ENCODE results near the gene CCDC71L. TPM values are rescaled to one million over a fixed set of nuclear protein-coding genes. Genes with fewer than 3 reads are reported as not detected.

The CCDC71L gene
- polyA plus RNA-seq, 1 of the 3 experiments (the other 2 are of a cell fraction): 30.0 TPM

DNA sequence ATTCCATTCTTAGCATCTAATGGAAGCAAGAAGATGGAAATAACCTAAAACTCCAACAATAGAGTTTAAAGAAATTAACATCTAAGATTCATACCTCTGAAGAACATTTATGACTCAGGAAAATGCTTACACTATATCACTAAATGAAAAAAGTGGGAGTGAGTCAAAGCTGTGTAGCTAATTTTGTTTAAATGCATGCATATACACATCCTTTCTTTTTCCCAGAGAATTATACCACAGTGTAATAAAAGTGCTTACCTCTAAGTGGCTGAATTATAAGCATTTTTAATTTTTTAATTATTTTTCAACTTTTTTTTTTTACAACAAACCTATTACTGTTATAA, 44.3 kb downstream of the CCDC71L start:
- DNase-seq: no peak
- Histone ChIP-seq H4K20me1 (ENCODE audit: insufficient read depth) (no peaks in the 10 kb centered on the region), H3K9me2 (no peaks in the 10 kb centered on the region), H3K79me2 (ENCODE audit: insufficient read depth) (no peaks in the 10 kb centered on the region), H3K36me3 (replicated peaks in 1 of 2; ENCODE audit: control insufficient read depth in 1 of 2, insufficient read depth in 2 of 2, low read length in 1 of 2) (no peaks in the 10 kb centered on the region), H3K9me3 (peaks cover 5% of the 10 kb centered on the region; the same call in 1 of the 2 replicates), H3K27me3 (ENCODE audit: insufficient read depth) (no peaks in the 10 kb centered on the region), H3K27ac (ENCODE audit: low read depth in 2 of 2, low read length in 1 of 2) (no peak overlapping the region), H3K4me3 (ENCODE audit: low read depth in 2 of 2, low read length in 1 of 2) (no peak overlapping the region), H3K4me1 (ENCODE audit: control insufficient read depth in 1 of 2, insufficient read depth in 2 of 2, low read depth in 1 of 2, low read length in 1 of 2) (peaks cover 3 to 6% of the 10 kb centered on the region in 2 experiments; a peak in 2 of 4 replicates), H2AFZ (ENCODE audit: low read depth) (no peak overlapping the region; the same call in 1 of the 2 replicates), H3F3A (replicated peaks; ENCODE audit: insufficient read depth) (peaks cover 15% of the 10 kb centered on the region), H3K9ac (no peak overlapping the region), H3K4me2 (no peak overlapping the region)
- TF ChIP-seq TEAD4 (IDR thresholded peaks at IDR 0.05; ENCODE audit: borderline replicate concordance, insufficient read depth) (no peak), POLR2AphosphoS5 (IDR thresholded peaks at IDR 0.05; ENCODE audit: low read depth, low read length) (no peak), FOSL2 (IDR thresholded peaks at IDR 0.05; ENCODE audit: borderline replicate concordance, low read depth) (no peak), MXI1 (IDR thresholded peaks at IDR 0.05; ENCODE audit: low read depth, low read length) (no peak), EP300 (IDR thresholded peaks at IDR 0.05; ENCODE audit: borderline replicate concordance in 1 of 2, low read depth in 1 of 2, low read length in 1 of 2) (no peak), MEF2A (IDR thresholded peaks at IDR 0.05; ENCODE audit: borderline replicate concordance, low read depth) (no peak), YY1 (IDR thresholded peaks at IDR 0.05; ENCODE audit: low read depth) (no peak), ELF1 (IDR thresholded peaks at IDR 0.05) (no peak), FOXM1 (IDR thresholded peaks at IDR 0.05; ENCODE audit: low read depth) (no peak)
- TF ChIP-seq, protein P1, sequence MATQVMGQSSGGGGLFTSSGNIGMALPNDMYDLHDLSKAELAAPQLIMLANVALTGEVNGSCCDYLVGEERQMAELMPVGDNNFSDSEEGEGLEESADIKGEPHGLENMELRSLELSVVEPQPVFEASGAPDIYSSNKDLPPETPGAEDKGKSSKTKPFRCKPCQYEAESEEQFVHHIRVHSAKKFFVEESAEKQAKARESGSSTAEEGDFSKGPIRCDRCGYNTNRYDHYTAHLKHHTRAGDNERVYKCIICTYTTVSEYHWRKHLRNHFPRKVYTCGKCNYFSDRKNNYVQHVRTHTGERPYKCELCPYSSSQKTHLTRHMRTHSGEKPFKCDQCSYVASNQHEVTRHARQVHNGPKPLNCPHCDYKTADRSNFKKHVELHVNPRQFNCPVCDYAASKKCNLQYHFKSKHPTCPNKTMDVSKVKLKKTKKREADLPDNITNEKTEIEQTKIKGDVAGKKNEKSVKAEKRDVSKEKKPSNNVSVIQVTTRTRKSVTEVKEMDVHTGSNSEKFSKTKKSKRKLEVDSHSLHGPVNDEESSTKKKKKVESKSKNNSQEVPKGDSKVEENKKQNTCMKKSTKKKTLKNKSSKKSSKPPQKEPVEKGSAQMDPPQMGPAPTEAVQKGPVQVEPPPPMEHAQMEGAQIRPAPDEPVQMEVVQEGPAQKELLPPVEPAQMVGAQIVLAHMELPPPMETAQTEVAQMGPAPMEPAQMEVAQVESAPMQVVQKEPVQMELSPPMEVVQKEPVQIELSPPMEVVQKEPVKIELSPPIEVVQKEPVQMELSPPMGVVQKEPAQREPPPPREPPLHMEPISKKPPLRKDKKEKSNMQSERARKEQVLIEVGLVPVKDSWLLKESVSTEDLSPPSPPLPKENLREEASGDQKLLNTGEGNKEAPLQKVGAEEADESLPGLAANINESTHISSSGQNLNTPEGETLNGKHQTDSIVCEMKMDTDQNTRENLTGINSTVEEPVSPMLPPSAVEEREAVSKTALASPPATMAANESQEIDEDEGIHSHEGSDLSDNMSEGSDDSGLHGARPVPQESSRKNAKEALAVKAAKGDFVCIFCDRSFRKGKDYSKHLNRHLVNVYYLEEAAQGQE (IDR thresholded peaks at IDR 0.05; ENCODE audit: low read depth, low read length): no peak
- TF ChIP-seq, protein P2, sequence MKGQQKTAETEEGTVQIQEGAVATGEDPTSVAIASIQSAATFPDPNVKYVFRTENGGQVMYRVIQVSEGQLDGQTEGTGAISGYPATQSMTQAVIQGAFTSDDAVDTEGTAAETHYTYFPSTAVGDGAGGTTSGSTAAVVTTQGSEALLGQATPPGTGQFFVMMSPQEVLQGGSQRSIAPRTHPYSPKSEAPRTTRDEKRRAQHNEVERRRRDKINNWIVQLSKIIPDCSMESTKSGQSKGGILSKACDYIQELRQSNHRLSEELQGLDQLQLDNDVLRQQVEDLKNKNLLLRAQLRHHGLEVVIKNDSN (IDR thresholded peaks at IDR 0.05; ENCODE audit: borderline replicate concordance, low read depth): no peak
- TF ChIP-seq, protein P3, sequence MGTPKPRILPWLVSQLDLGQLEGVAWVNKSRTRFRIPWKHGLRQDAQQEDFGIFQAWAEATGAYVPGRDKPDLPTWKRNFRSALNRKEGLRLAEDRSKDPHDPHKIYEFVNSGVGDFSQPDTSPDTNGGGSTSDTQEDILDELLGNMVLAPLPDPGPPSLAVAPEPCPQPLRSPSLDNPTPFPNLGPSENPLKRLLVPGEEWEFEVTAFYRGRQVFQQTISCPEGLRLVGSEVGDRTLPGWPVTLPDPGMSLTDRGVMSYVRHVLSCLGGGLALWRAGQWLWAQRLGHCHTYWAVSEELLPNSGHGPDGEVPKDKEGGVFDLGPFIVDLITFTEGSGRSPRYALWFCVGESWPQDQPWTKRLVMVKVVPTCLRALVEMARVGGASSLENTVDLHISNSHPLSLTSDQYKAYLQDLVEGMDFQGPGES (IDR thresholded peaks at IDR 0.05; ENCODE audit: low read depth, low read length): no peak
- TF ChIP-seq, protein P4, sequence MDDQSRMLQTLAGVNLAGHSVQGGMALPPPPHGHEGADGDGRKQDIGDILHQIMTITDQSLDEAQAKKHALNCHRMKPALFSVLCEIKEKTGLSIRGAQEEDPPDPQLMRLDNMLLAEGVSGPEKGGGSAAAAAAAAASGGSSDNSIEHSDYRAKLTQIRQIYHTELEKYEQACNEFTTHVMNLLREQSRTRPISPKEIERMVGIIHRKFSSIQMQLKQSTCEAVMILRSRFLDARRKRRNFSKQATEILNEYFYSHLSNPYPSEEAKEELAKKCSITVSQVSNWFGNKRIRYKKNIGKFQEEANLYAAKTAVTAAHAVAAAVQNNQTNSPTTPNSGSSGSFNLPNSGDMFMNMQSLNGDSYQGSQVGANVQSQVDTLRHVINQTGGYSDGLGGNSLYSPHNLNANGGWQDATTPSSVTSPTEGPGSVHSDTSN (IDR thresholded peaks at IDR 0.05): no peak
- ChIA-PET CTCF (interaction anchor here (1.4 kb wide), 1 partner anchor 39 kb away, joined by 3 read pairs; no protein-coding TSS in a partner anchor), POLR2A (no interaction called here)
